Small intestine (tissue), 16 donors: Measurements from ENCODE around the gene HERC3. TPM values are rescaled to one million over a fixed set of nuclear protein-coding genes. Genes with fewer than 3 reads are reported as not detected.

Experiments used
- DNase-seq, 2 donors: peaks; one replicate each; pipeline versions ENCODE4 v3.0.0 to v3.0.0-alpha.2; 2013
- FAIRE-seq: peaks from 2 replicates; lab custom pipeline; 2012; peaks lifted over from hg19 to GRCh38; lab: Jason Lieb, UNC
- H3K27ac ChIP-seq, 3 donors: one replicate each; pipeline ENCODE4 v1.5.1; 2013; ENCODE audit warnings: low read length in 2 of 3, mild to moderate bottlenecking in 2 of 3, control low read depth in 1 of 3, inconsistent platforms in 1 of 3, low read depth in 1 of 3, moderate library complexity in 1 of 3
- H3K27me3 ChIP-seq, 3 donors: one replicate each; pipeline ENCODE4 v1.6.1; 2013; ENCODE audit warnings: low read length in 3 of 3, inconsistent platforms in 1 of 3; ENCODE audit not compliant: control insufficient read depth in 3 of 3, insufficient read depth in 3 of 3
- H3K36me3 ChIP-seq, 3 donors: one replicate each; pipeline ENCODE4 v1.6.1; 2013; ENCODE audit warnings: low read length in 3 of 3, inconsistent platforms in 1 of 3, low read depth in 1 of 3, mild to moderate bottlenecking in 1 of 3, moderate library complexity in 1 of 3; ENCODE audit not compliant: control insufficient read depth in 3 of 3, insufficient read depth in 2 of 3
- H3K4me1 ChIP-seq, 3 donors: one replicate each; pipeline ENCODE4 v1.6.1; 2013; ENCODE audit warnings: low read length in 2 of 3, inconsistent platforms in 1 of 3, low read depth in 1 of 3, mild to moderate bottlenecking in 1 of 3, moderate library complexity in 1 of 3; ENCODE audit not compliant: control insufficient read depth in 3 of 3, insufficient read depth in 2 of 3
- H3K4me3 ChIP-seq, 3 donors: one replicate each; pipeline ENCODE4 v1.5.1; 2013; ENCODE audit warnings: low read length in 3 of 3, control low read depth in 1 of 3, inconsistent platforms in 1 of 3, low read depth in 1 of 3, mild to moderate bottlenecking in 1 of 3, moderate library complexity in 1 of 3
- H3K9me3 ChIP-seq, 2 donors: one replicate each; pipeline ENCODE4 v1.6.1; 2013; ENCODE audit warnings: low read depth in 1 of 2, low read length in 1 of 2; ENCODE audit not compliant: control insufficient read depth in 2 of 2, insufficient read depth in 1 of 2
- WGBS, 3 donors: extraction: QIAGEN DNeasy Blood & Tissue Kit; methylation state at CpG; one replicate each; pipeline ENCODE4 v1.1.7; 2013; 5-methylcytosine and 5-hydroxymethylcytosine counted together
- long read RNA-seq, 10 donors: transcript quantifications; one replicate each; lab custom pipeline, GENCODE V29; 2026
- polyA plus RNA-seq, 4 donors: library from polyadenylated mRNA; stranded (reverse) in 3 of 4; unstranded in 1 of 4; fragments of 200-250 nt in 3 of 4; fragments of 120-200 nt in 1 of 4; gene quantifications; one replicate each; pipeline versions ENCODE4 v1.2.1 to v1.2.3, GENCODE V29; 2013
- donor health status: healthy with polysubstance abuse.
- donor health status: control.
- donor health status: control.
- donor health status: Bipolar disorder and iron deficiency.
- donor health status: healthy.

The HERC3 gene
- 10 to 100 TPM in 2 of 4 donors, 1 to 10 TPM in 2; 6.6 to 17.2 (median 10.6) TPM for polyA plus RNA-seq
- long read RNA-seq, donor 1, partial matches to known transcripts: 0 of 1 reads
- long read RNA-seq, donor 1, other reads (novel, unspliced or antisense): 0 of 1 reads
- long read RNA-seq, donor 2: 0 reads
- long read RNA-seq, donor 3, partial matches to known transcripts: 5 of 5 reads
- long read RNA-seq, donor 3, other reads (novel, unspliced or antisense): 0 of 5 reads
- long read RNA-seq, donor 4: 0 reads
- long read RNA-seq, donor 5: 0 reads
- long read RNA-seq, donor 6: 0 reads
- long read RNA-seq, donor 7, full-length matches to known transcripts: 1 of 37 reads
- long read RNA-seq, donor 7, partial matches to known transcripts: 36 of 37 reads
- long read RNA-seq, donor 7, other reads (novel, unspliced or antisense): 0 of 37 reads
- long read RNA-seq, donor 8: 0 reads
- long read RNA-seq, donor 9: 0 reads
- long read RNA-seq, donor 10: 0 reads

DNA sequence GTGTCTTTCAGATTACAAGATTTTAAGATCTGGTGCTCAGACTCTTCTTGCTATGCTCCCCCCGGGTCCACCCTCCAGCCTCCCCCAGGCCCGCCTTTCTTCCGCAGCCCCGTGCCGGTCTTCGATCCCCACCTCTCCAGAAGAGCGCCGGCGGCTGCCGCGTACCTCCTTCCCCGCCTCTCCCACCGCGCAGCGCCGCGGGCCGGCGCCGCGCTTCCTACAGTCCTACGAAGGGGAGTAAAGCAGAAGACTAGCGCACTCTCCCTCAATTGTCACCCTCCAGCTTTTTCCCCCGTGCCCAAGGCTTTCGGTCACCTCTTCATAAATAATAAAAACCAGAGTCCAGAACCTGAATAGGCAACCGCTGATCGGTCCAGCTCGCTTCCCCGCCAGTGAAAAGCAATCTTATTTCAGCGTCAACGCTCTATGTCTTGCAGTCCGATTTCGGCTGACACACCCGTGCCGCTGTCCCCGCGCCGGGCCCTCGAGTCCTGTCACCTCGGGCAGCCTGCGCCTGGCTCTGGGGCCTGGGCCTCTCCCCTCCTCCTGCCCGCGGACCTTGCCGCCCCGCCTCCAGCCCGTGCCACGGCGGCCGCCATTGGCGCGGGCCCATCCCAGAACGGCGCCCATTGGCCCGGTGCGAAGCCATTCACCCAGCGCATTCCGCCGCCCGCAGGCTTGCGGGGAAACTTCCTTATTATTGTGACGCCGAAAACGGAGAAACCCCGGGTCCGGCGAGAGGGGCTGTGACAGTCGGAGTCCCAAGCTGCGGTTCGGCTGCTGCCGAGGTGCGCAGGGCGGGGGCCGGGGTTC is at the start of gene HERC3:
HERC3 (plus strand) TSS at position 694 of the 813 bp plus-strand sequence. CDS start 13,344 bp downstream, outside the sequence.
- no peaks in the 10 kb centered on the region for H3K9me3 ChIP-seq
- WGBS, 3 donors: 0 to 1% (median 0%) methylated on average over 56 to 73 of the region's 73 CpGs
- H3K27ac ChIP-seq: peak within 1 kb of the TSS; percentile 88 to 96 (median 89)
- H3K27me3 ChIP-seq: peaks cover 0 to 2% (median 0%) of the 10 kb centered on the region in 3 donors
- H3K4me3 ChIP-seq: peak within 1 kb of the TSS; percentile 85 to 93 (median 93)
- H3K4me1 ChIP-seq: no peaks in the 10 kb centered on the region
- DNase-seq: peak; percentile 92 to 97
- peaks cover 0 to 4% (median 0%) of the 10 kb centered on the region in 3 donors for H3K36me3 ChIP-seq
- no peak for FAIRE-seq

DNA sequence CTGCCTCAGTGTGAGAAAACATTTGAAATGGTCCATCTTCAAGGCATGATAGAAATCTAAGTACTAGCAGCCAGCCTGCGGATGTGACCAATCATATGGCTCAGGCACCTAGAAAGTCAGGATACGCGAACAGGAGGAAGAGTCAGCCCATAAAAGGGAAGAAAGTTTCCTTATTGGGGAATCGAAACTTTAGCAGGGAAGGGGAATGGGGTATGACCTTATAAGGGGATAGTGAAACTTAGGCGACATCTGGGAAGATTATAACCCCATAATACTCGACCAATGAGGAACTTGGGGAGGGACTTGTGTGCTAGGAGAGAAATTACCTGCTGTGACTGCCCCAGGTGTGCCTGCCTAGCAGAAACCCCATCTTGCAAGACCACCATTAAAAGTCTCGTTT is 42.5 kb upstream of the HERC3 start:
- FAIRE-seq: no peak
- WGBS, 3 donors: 87 to 92% (median 90%) methylated on average over 7 of the region's 7 CpGs
- Histone ChIP-seq H3K36me3 (no peaks in the 10 kb centered on the region), H3K9me3 (no peaks in the 10 kb centered on the region), H3K4me1 (no peaks in the 10 kb centered on the region), H3K27ac (no peak overlapping the region), H3K27me3 (peaks cover 0 to 2% (median 0%) of the 10 kb centered on the region in 3 donors), H3K4me3 (no peak overlapping the region)
- no peak for DNase-seq

DNA sequence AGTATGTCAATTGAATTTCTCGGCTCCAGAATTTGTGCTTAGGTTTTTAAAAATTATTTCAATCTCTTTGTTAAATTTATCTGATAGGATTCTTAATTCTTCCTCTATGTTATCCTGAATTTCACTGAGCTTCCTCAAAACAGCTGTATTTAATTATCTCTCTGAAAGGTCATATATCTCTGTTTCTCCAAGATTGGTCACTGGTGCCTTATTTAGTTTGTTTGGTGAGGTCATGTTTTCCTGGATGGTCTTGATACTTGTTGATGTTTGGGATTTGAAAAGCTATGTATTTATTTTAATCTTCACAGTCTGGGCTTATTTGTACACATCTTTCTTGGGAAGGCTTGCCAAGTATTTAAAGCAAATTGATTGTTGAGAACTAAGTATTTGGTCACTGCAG is 24.7 kb upstream of the HERC3 start:
- H3K9me3 ChIP-seq: no peaks in the 10 kb centered on the region
- no peaks in the 10 kb centered on the region for H3K4me1 ChIP-seq
- H3K4me3 ChIP-seq: no peak overlapping the region
- H3K27ac ChIP-seq: no peak overlapping the region
- FAIRE-seq: no peak
- H3K27me3 ChIP-seq: no peaks in the 10 kb centered on the region
- 94 to 98% (median 95%) methylated on average over 1 of the region's 1 CpG for WGBS, 3 donors
- no peaks in the 10 kb centered on the region for H3K36me3 ChIP-seq
- DNase-seq: no peak

DNA sequence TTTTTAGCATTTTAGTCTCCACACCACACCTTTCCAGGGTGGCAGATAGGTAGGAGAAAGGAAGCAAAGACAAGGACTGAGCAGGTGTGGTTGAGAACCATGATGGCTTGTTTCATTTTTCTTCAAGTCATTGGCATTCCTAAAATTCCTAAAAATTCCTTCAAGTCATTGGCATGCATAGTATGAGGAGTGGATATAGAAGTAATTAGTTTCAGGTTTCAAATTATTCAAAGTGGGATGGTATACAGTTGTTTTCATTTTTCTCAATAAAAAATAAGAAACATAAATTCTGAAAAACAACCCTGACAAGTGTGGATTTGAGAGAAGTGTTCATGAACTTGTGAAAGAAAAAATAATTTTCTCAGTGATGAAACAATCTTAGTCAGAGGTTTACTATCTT is 22.3 kb upstream of the HERC3 start:
- Histone ChIP-seq H3K9me3 (no peaks in the 10 kb centered on the region), H3K27me3 (no peaks in the 10 kb centered on the region), H3K27ac (no peak overlapping the region), H3K4me3 (no peak overlapping the region), H3K36me3 (no peaks in the 10 kb centered on the region), H3K4me1 (no peaks in the 10 kb centered on the region)
- no peak for FAIRE-seq
- DNase-seq: no peak

DNA sequence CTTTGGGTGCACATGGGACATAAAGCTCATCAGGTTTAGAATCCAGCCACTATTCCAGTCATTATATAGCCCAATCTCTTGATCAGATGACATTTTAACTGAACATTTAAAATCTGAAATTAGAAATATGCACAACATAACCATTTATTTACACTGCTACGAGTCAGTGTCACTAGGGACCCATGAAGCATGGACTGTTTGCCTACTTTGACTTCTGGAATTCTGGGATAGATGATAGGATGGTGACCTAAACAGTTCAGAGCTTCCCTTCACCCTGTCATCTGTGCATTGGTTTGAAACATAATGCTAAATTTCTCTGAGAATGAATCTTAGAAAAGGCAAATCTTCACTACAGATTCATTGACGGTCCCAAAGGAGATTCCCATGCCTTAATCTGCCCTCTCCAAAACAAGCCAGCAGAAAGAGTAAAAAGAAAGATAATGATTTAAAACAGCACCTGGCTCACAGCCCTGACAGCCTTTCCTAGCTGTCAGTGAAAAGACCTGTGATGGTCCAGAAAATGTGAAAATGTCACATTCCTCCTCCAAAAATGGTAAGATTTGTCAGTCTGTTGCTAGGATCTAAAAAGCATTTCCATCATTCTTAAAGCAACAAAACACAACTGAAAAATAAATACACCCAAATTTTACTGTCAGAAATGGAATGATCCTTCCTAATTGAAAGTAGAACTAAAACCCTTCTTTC is 18.9 kb upstream of the HERC3 start:
- WGBS, 3 donors: 50 to 67% (median 59%) methylated on average over 2 of the region's 2 CpGs
- H3K27ac ChIP-seq: no peak overlapping the region
- FAIRE-seq: no peak
- H3K36me3 ChIP-seq: no peaks in the 10 kb centered on the region
- no peaks in the 10 kb centered on the region for H3K9me3 ChIP-seq
- DNase-seq: no peak
- no peaks in the 10 kb centered on the region for H3K4me1 ChIP-seq
- H3K4me3 ChIP-seq: no peak overlapping the region
- H3K27me3 ChIP-seq: no peaks in the 10 kb centered on the region

DNA sequence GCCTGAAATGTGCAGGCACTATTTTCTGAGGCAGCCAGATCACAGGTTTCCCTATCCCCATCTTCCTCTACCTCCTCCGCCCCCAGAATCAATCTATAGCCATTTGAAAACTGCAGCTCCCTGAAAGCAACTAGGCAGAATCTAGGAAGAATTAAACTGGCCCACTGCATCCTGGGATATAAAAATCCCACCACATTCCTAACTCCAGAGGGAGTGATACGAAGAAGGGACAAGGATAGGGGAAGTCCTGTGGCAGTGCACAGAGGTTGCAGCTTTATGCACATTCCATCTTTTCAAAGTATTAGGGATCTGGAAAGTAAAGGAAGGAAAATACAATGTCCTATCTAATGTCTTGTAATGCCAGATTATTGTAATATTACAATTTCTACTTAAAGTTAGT is 18.3 kb upstream of the HERC3 start:
- no peaks in the 10 kb centered on the region for H3K9me3 ChIP-seq
- FAIRE-seq (no peak), DNase-seq (no peak)
- H3K4me3 ChIP-seq: no peak overlapping the region
- 74 to 85% (median 78%) methylated on average over 2 of the region's 2 CpGs for WGBS, 3 donors
- H3K4me1 ChIP-seq: no peaks in the 10 kb centered on the region
- H3K27me3 ChIP-seq: no peaks in the 10 kb centered on the region
- no peaks in the 10 kb centered on the region for H3K36me3 ChIP-seq
- no peak overlapping the region for H3K27ac ChIP-seq

DNA sequence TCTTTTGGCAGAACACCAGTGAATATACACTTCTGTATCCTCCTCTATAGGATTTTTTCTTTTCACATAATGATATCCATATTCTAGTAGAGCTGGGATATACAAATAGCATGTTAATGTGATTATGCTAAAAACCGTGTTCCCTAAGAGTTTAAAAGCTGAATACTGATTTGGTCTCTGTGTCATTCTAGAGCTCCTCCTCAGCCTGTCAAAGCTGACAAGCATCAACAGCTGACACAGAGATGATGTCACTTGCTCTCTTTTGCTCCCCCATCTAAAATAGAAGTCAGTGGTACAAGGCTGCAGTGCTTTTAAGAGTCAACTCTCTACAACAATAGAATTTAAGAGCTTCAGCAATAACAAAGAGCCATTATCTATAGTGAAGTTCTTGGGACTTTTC is 17.1 kb upstream of the HERC3 start:
- 66 to 90% (median 85%) methylated on average over 1 of the region's 1 CpG for WGBS, 3 donors
- no peaks in the 10 kb centered on the region for H3K9me3 ChIP-seq
- H3K4me3 ChIP-seq: no peak overlapping the region
- H3K27ac ChIP-seq: no peak overlapping the region
- no peaks in the 10 kb centered on the region for H3K36me3 ChIP-seq
- no peaks in the 10 kb centered on the region for H3K27me3 ChIP-seq
- H3K4me1 ChIP-seq: no peaks in the 10 kb centered on the region
- no peak for FAIRE-seq
- no peak for DNase-seq

DNA sequence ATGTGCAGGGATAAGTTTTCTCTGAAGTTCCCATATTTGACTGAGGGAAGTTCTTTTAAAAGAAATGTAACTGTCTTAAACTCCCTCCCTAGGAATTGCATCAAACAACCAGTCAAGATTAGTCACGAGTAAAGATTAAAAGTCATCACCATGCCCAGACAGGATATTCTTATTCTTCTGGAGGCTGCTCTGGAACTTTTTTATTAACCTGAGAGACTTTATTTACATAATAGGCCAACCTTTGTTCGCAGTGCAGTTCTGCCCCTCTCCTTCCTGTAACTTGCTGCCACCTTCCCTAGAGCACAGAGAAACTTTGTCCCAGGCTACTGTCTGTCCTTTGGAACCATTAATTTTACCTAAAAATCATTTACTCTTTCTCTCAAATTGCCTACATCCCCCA is 9.8 kb upstream of the HERC3 start:
- WGBS, 3 donors: 24 to 63% (median 58%) methylated on average over 2 of the region's 2 CpGs
- Histone ChIP-seq H3K27ac (no peak overlapping the region), H3K27me3 (no peaks in the 10 kb centered on the region), H3K4me3 (no peak overlapping the region), H3K36me3 (no peaks in the 10 kb centered on the region), H3K9me3 (peaks cover 0 to 6% of the 10 kb centered on the region in 2 donors), H3K4me1 (no peaks in the 10 kb centered on the region)
- FAIRE-seq (no peak), DNase-seq (peak in 1 of 2 donors; percentile 63)
